Heart left ventricle (tissue), 13 donors: ENCODE measurements around the gene CSPG4.

Experiments used
- CTCF ChIP-seq, 12 donors: fragments of 200-600 bp; sonication (generic) in 4 of 12; IDR thresholded peaks; one replicate each; pipeline versions ENCODE4 v1.5.0 to v1.8.0; 2018 to 2022; ENCODE audit warnings: antibody characterized with exemption in 12 of 12, mild to moderate bottlenecking in 5 of 12
- POLR2A ChIP-seq, 2 donors: fragments of 450-650 bp; IDR thresholded peaks; one replicate each; pipeline ENCODE4 v1.6.1; 2017; ENCODE audit warnings: antibody characterized with exemption in 2 of 2, mild to moderate bottlenecking in 2 of 2, moderate library complexity in 2 of 2
- donor health status: ischemic (EF 13 %, LVEDD 7.1; RV severe dilation, severe dysfunction).
- donor health status: DM: no; HTN: yes; CAD: no.
- donor health status: DM: no; HTN: no; CAD: no.
- donor health status: ischemic (EF 25% LVEDD 6.9; RV normal size, moderate dysfunction).
- donor health status: ischemic (EF 25% LVEDD 5.7; RV mildly dilated, moderate dysfunction).
- donor health status: ischemic (EF 35%, LVEDD 5.7; RV mildly dilated, moderate dysfunction).
- donor health status: nonischemic (EF 11% LVEDD 7.7; RV severe dilation, severe dysfunction).
- donor health status: DM: yes; HTN: yes; CAD: no.
- donor health status: PGD.
- donor health status: ischemic (EF 29% LVEDD 5.4; RV normal size, mild dysfunction).
- donor health status: nonischemic (EF 23%, LVEDD 6.1; RV moderate dilation, normal function).

GRCh38 chr15:75682181-75683135, 30.2 kb downstream of the CSPG4 start:
- TF ChIP-seq CTCF (IDR thresholded peaks at IDR 0.05) (no peak), POLR2A (IDR thresholded peaks at IDR 0.05) (no peak)
